WTC11 (cell line): ENCODE results near the gene SLC26A11.

Experiments used
- AFF4 ChIP-seq: sonication (generic); formaldehyde crosslinking; IDR thresholded peaks from 2 replicates; pipeline ENCODE4 v1.8.1; 2023; ENCODE audit warnings: mild to moderate bottlenecking, missing genetic modification reagents, borderline replicate concordance
- ATF3 ChIP-seq: sonication (generic); formaldehyde crosslinking; conservative IDR thresholded peaks from 2 replicates; pipeline ENCODE4 v1.8.1; 2022; ENCODE audit warnings: mild to moderate bottlenecking, missing genetic modification reagents
- ATF6 ChIP-seq: sonication (generic); formaldehyde crosslinking; IDR thresholded peaks from 2 replicates; pipeline ENCODE4 v1.8.1; 2023; ENCODE audit warnings: mild to moderate bottlenecking, missing genetic modification reagents
- CBFB ChIP-seq: sonication (generic); formaldehyde crosslinking; IDR thresholded peaks from 2 replicates; pipeline ENCODE4 v1.8.1; 2022; ENCODE audit warnings: mild to moderate bottlenecking, low read depth, missing genetic modification reagents
- CREM ChIP-seq: sonication (generic); formaldehyde crosslinking; IDR thresholded peaks from 2 replicates; pipeline ENCODE4 v1.8.1; 2022; ENCODE audit warnings: mild to moderate bottlenecking, missing genetic modification reagents, moderate library complexity
- CTCF ChIP-seq: fragments of 200-600 bp; IDR thresholded peaks from 2 replicates; pipeline ENCODE4 v1.8.0; 2022; ENCODE audit warnings: antibody characterized with exemption
- GABPB1 ChIP-seq: sonication (generic); formaldehyde crosslinking; IDR thresholded peaks from 2 replicates; pipeline ENCODE4 v1.8.1; 2023; ENCODE audit warnings: mild to moderate bottlenecking, missing genetic modification reagents
- MXD4 ChIP-seq: fragments of 250-450 bp; sonication (Bioruptor Pico); IDR thresholded peaks from 2 replicates; pipeline ENCODE4 v1.8.0; 2021; ENCODE audit warnings: mild to moderate bottlenecking, moderate library complexity, borderline replicate concordance
- TP53 ChIP-seq: sonication (generic); formaldehyde crosslinking; IDR thresholded peaks from 2 replicates; pipeline ENCODE4 v1.8.1; 2023; ENCODE audit warnings: mild to moderate bottlenecking, missing genetic modification reagents
- ZBTB43 ChIP-seq: sonication (generic); formaldehyde crosslinking; IDR thresholded peaks from 2 replicates; pipeline ENCODE4 v1.8.1; 2023; ENCODE audit warnings: mild to moderate bottlenecking, missing genetic modification reagents
- ZNF425 ChIP-seq: fragments of 250-450 bp; sonication (Bioruptor Pico); conservative IDR thresholded peaks from 2 replicates; pipeline ENCODE4 v1.9.0; 2021; ENCODE audit warnings: mild to moderate bottlenecking

GRCh38 chr17:80187090-80187489 is 33.1 kb upstream of the SLC26A11 start:
- TF ChIP-seq TP53 (no peak), CTCF (no peak), GABPB1 (CRISPR knock-in tag) (no peak), ZBTB43 (CRISPR knock-in tag) (no peak), MXD4 (CRISPR knock-in tag) (no peak), ATF6 (CRISPR knock-in tag) (no peak), ZNF425 (CRISPR knock-in tag) (no peak), AFF4 (no peak), CREM (CRISPR knock-in tag) (no peak), ATF3 (CRISPR knock-in tag) (no peak), CBFB (CRISPR knock-in tag) (no peak)
